SW 1271 (cell line): ENCODE results near the gene CTSC.

ENCODE experiments used
- DNase-seq, 2 experiments: peaks; one replicate each; lab custom pipeline; 2025; lab: John Stamatoyannopoulos, UW

The CTSC gene

GRCh38 chr11:88317536-88317935 is 20.0 kb downstream of the CTSC start:
- no peak for DNase-seq

- DNase-seq: no peak
Measured at GRCh38 chr11:88315981-88316441, 21.5 kb downstream of the CTSC start.

GRCh38 chr11:88315015-88315414 is 22.5 kb downstream of the CTSC start:
- DNase-seq: no peak

GRCh38 chr11:88313441-88313840 is 24.1 kb downstream of the CTSC start:
- no peak for DNase-seq

- no peak for DNase-seq
Measured at GRCh38 chr11:88312628-88313027, 24.9 kb downstream of the CTSC start.

- DNase-seq: no peak
Measured at GRCh38 chr11:88310246-88310645, 27.3 kb downstream of the CTSC start.

- DNase-seq: no peak
Measured at GRCh38 chr11:88308576-88308975, 29.0 kb downstream of the CTSC start.

GRCh38 chr11:88307749-88308425 is 29.6 kb downstream of the CTSC start:
- no peak for DNase-seq

GRCh38 chr11:88306785-88307184 is 30.8 kb downstream of the CTSC start:
- DNase-seq: no peak

GRCh38 chr11:88305430-88305829 is 32.1 kb downstream of the CTSC start:
- DNase-seq: no peak

- no peak for DNase-seq
Measured at GRCh38 chr11:88304352-88304751, 33.2 kb downstream of the CTSC start.

- no peak for DNase-seq
Measured at GRCh38 chr11:88303037-88303436, 34.5 kb downstream of the CTSC start.

GRCh38 chr11:88301488-88302140 is 35.9 kb downstream of the CTSC start:
- no peak for DNase-seq

GRCh38 chr11:88300888-88301487 is 36.5 kb downstream of the CTSC start:
- DNase-seq: no peak

GRCh38 chr11:88297863-88298262 is 39.7 kb downstream of the CTSC start:
- no peak for DNase-seq

- no peak for DNase-seq
Measured at GRCh38 chr11:88297421-88297820, 40.1 kb downstream of the CTSC start.

- no peak for DNase-seq
Measured at GRCh38 chr11:88295028-88295427, 42.5 kb downstream of the CTSC start.

- DNase-seq: no peak
Measured at GRCh38 chr11:88293931-88294330, 43.6 kb downstream of the CTSC start.

- DNase-seq: peak in 1 of 2 experiments; percentile 25
Measured at GRCh38 chr11:88292171-88292843, 45.2 kb downstream of the CTSC start.

- no peak for DNase-seq
Measured at GRCh38 chr11:88288560-88288959, 49.0 kb downstream of the CTSC start.

- DNase-seq: no peak
Measured at GRCh38 chr11:88284336-88285050, 53.0 kb downstream of the CTSC start.
